Fibroblast of skin of scalp (primary cell): Measurements from ENCODE around the gene STK39.

Experiments used
- DNase-seq: peaks from one replicate; pipeline ENCODE4 v3.0.0-alpha.2; 2013

Gene STK39

DNA sequence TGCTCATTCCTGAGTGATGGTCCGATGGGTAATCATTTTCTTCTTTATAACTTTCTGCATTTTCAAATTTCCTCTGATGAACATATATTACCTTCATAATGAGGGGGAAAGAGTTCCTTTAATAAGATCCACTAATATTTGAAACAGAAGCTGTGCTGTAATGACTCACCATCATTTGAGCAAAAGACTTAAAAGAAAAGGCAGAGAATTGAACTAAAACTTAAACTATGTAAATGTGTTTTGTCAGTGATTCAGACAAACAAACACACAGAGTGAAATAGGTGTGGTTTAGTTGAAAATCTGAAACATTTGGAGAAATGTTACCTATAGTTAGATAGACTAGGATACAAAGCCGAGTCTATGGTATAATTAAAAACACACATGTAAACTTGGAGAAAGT, 209.6 kb downstream of the STK39 start:
- no peak for DNase-seq

DNA sequence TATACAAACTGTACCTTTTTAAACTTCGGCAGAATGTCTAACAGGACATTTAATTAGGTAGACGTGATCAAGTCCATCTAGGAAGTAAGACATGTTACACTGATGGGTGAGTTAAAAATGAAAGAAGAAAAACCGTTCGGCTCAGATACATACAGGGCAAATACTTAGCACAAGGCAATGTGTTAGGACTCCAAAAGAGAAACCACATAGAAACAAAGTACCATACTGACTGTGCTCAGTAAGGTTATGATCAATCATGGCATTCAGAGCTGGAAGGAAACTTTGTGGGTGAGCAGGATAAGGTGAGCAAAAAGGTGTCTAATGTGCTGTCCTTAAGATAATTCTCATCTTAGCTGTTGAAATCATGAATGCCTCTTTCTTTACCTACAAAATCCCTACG, 211.9 kb downstream of the STK39 start:
- DNase-seq: no peak

DNA sequence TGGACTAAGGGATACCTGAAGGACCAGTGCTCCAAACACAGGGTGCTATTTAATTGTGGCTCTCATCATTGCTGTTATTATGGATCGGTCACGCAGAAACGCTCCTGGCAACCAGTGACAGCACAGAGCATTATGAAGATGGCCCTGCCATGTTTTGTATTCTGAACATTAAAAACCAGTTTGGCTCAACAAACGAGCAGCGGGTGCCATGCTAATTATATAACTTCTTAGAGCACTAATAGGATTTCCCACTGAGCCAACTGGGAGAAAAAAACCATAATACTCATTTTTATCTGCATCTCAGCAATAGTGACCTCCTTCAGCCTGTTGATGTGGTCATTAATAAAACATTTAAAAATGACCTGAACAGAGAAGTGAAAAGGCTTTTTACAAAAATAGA, 212.8 kb downstream of the STK39 start:
- no peak for DNase-seq

DNA sequence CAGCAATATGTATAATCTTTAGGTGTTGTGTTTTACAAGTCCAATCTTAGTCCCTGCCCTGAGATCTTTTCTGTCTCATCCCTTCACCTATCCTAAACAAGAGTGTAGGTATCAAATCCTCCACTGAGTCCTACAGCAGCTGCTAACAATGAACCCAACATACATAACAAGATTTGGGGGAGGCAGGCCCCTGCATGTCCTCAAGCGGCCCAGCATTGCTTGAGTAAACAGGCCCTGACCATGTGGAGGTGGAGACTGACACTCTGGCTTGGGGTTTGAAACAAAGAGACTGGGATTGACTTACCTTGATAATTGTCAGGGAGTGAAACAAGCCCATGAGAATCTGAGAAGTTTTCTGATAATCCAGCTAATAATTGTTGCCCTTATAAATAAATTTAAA, 213.4 kb downstream of the STK39 start:
- DNase-seq: no peak

DNA sequence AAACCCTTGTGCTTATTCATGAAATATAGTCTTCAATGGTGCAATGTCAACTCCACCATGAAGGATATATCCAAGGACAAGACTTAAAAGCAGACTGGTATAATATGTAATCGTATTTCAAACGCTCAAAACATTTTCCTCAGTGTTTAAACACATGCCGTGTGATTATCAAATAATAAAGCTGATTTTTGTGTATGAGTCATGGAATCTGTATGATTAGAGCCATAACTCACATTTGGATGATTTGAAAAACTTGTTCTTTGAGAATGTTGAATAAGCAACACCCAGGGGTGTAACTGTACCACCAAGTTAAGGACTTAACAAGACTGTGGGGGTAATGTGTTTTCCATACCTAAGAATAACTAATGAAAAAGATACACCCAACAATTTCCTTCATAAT, 215.3 kb downstream of the STK39 start:
- peak; percentile 44 for DNase-seq

DNA sequence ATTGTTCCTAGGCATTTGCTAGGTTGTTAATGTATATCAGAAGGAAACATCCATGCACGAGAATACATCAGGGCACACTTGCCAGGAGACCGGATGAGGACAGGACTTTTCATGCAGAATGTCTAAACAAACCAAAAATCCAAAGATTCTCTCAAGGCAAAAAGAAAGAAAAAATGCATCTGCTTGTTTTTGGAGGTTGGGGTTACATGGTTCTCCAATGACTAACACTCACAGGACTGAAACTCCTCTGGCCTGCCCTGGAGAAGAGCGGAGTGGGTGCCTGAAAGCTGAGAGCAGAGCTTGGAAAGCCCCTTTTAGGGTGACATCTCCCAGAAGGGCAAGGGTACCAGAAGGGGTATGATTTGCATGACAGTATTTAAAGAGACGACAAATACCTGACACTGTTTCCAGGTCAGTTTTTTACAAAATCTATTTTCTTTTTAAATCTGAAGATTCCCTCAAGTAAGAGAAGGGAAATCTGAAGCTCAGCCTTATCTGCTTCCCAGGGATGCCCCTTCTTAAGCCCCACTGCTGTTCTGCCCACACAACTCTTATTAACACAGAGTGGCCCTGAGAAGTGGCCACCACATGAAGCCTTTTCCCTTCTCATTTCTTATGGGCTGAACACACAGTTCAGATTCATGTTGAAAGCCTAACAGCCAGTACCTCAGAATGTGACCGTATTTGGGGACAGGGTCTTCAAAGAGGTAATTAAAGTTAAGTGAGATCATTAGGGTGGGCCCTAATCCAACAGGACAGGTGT, 216.4 kb downstream of the STK39 start:
- DNase-seq: peak; percentile 85

DNA sequence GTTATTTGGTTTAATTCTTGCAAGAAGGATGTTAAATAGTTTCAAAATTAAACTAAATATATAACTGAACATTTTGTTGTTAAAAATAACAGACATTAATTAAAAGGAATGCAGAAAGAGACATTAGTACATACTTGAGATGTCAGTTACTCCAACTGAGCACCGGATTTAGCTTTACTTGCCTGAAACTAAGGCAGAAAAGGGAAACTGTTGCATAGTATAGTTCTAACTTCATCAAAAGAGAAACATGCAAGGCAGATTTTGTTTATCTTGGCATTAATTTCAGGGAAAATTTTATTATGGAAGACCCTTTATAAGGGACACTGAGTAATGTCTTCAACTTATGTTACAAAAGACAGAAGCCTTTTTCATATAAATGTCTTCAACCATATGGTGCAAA, 218.3 kb downstream of the STK39 start:
- peak; percentile 78 for DNase-seq

DNA sequence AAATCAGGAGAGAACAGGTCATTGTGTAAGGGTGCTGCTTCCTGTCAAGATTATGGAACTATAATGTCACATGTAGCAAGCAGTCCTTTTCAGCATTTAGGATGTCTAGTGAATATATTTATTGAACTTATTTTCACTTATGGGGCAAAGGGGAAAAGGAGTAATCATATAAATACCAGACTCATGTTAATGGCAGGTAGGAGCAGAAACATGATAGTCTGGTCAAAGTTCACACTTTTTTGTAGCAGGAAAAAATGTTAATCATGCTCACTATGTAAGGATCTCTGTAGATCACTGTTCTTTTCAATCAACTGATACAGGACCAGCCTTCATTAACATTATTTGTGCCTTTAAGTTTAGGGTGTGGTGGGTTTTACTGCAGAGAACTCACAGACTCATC, 219.0 kb downstream of the STK39 start:
- no peak for DNase-seq

DNA sequence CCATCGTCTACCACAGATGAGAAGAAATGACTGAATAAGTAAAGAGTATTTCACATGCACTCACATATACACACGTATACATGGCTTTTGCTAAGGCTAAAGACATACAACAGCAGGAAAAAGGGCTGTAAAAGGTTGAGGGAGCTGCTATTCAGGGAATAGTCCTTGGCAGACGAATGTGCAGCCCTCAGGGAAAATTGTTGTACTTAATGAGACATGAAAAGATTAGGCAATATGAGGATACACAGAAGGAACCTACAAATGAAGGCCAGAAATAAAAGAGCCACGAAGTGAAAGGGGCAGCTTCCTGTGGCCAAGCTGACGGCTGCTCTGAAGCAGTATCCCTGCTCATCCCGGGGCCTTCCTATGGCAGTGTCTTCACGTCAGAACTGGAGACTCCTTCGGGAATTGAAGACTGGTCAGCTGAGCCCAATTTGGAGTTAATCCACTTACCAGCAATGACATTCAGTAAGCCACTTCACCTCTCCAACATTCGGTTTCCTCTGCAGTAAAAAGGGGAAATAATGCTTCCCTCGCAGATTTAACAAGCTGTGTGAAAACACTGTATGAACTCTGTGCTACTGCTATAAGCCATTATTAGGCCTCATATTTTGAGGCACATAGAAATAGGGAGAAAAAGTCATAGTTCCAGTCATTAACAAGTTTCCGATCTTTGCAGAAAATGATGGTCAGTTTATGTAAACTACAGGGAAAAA, 221.8 kb downstream of the STK39 start:
- DNase-seq: no peak

DNA sequence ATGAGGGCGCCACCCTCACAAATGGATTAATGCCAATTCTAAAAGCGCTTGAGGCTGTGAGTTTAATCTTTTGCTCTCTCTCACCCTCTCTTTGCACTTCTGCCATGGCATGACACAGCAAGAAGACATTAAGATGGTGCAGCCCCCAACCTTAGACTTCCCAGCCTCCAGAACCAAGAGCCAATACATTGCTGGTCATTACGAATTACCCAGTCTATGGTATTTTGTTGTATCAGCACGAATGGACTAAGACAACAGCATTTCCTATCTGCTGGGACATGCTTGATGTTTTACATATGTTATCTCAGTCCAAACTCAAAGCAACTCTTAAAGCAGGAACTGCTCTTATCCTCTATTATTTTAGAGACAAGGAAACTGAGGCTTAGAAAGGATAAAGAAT, 222.9 kb downstream of the STK39 start:
- DNase-seq: no peak

DNA sequence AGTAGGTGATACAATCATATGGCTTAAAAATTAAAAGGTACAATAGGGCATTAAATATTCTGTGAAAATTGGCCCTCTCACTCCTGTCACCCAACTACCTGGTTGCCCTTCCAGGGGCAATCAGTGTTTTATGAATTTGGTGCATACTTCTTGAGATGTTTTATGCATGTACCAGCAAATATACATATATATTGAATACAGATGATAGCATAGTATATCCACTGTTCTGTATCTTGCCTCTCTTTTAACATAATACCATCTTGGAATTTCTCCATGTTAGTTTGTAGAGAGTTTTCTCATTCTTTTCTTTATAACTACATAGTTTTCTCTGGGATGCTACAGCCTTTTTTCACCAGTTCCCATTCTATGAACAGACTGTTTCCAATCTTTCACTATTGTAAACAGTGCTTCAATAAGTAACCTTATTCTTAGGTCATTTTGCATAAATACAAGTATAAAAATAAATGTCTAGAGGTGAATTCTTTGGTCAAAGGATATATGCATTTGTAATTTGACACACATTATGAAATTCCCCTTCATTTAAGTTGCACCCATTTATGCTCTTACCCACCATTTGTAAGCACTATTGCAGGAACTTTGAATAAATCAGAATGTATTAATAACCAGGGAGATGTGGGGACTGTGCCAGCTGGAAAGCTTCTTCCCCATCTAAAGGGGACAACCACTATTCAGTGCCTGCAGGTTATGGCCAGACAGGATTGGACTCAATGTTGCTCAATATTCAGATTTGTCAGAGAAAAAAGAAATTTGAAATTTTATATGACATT, 225.4 kb downstream of the STK39 start:
- no peak for DNase-seq

DNA sequence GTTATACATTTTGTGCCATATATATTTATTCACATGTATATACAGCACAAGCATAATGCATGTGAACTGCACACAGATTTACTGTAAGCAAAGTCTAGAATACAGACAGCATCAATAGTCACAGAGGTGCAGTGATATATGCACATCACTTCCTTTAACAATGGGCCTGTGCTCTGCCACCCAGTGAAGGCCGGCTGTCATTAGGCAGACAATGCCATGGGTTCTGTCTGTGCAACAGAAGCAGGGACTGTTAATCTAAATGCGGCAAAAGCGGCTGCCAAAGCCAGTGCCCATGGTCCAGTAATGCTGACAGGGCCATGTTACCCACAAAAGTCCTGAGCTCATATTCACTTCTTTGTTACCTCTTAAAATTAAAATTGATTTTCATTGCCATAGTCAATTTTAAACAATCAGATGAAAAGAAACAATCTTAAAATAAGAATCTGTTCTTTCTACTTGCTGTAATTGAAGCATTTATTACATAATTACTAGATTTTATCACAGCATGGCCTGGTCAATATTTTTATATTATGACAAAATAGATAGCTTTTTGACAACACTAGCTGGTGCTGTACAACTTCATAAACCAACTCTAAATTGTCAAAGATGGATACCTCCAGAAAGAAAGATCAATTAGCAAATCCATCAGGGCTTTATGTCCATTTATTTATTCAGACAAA, 232.0 kb downstream of the STK39 start:
- no peak for DNase-seq

DNA sequence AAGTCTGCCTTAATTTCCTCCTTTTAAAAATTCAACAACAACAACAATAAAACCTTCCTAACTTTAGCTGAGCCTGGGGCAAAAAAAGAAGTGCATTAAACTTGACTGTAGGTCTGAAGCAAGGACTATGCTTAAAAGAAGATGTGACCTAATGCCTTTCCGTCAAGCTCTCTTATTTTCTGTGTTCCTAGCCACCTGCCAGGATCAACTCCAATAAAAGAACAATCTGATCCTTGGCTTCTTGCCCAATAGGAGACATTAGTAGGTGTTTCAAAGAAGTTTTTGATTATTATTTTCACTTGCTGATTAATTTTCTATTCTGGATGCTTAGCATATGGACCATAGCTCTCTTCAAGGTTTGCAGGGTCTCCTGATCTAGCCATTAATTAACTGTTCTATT, 237.5 kb downstream of the STK39 start:
- DNase-seq: no peak

DNA sequence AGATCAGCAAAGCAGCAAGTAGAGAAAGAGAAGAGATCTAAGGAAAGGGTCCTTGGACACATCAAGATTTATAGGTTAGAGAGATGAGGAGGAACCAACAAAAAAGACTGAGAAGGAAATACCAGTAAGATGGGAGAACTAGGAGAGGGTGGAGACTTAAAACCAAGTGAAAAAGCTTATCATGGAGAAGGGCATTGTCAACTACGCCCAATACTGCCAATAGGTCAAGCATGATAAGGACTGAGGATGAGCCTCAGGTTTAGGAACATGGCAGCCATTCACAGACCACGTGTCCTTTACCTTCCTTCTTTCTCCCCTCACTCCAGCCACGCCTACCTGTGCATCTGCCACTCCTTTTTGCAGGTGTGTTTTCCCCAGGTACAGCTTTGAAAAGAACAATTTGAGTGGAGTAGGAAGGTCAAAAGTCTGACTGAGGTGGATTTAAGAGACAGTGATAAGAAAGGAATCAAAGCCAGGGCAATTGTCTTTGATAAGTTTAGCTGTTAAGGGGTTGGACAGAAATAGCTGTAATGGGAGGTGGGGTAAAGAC, 238.7 kb downstream of the STK39 start:
- DNase-seq: no peak

DNA sequence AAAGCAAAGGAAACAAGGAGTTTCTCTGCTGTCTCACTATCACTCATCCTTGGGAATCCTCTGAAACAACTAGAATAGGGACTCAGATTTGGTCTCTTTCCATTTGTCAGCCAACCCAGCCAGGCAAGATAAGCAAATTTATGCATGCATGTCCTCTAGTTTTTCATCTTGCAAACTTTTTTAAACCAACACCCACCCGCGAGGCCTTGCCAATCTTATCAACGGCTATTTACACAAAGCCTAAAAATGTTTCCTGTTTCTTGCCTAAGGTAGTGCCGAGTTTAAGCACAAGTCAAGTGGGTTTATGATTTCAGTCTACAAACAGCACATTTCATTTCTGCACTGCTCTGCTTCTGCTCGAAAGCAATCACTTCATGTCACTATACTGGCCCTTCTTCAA, 240.9 kb downstream of the STK39 start:
- no peak for DNase-seq

DNA sequence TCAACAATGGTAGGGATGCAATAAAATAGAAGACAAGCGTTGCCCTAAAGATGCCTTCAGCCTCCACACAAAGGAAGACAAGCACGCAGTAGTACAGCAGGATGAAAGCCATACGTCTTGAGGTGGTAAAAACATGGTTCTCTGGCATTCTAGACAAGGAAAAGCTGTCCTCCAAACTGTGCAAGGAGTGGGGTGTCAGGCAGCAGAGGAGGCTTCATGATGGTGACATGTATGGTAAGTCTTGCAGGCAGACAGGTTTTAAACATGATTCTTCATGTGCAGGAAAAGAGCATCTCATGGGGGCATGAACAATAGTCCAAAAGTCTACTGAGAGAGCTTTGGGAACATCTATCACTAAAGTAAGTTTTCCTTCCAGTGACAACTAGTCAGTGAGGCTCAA, 241.8 kb downstream of the STK39 start:
- DNase-seq: no peak

DNA sequence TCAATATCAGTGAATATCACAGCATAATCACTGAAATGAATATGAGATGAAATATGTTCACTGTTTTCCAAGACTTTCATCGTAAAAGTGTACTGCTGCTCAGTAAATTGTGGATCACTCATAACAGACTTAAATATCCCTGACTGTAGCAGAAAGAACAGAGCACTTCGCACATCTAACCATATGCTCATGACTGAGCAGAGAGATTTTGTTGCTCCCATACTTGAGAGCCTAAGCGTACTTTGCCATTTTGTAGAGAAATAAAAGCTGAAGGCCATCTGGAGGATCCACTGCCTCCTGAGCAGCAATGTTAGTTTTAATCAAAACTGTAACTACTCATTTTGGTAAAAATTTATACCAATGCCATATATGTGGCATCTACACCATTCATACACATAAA, 243.5 kb downstream of the STK39 start:
- DNase-seq: no peak

DNA sequence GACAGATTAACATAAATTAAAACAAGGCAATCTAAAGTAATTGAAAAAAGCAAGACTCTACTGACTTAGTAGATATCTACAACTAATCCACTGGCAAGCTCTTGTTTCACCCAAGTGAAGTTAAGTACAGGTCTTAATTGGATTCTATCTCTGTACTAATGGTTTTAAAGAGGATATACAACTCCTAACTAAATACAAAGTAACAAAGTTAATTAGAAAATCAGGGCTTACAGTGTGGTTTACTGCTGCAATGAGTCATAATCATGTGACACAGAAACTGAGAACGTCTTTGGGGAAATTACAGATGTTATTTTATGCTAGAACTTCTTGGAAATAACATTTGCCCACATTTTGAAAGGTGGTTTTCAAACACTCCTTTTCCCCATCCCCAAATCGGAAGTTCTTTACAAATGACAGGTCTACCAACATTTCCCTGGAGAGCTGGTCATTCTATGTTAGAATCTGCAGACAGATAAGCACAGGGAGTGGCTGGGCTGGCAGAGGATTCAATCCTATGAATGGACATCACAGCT, 245.3 kb downstream of the STK39 start:
- DNase-seq: peak; percentile 17

DNA sequence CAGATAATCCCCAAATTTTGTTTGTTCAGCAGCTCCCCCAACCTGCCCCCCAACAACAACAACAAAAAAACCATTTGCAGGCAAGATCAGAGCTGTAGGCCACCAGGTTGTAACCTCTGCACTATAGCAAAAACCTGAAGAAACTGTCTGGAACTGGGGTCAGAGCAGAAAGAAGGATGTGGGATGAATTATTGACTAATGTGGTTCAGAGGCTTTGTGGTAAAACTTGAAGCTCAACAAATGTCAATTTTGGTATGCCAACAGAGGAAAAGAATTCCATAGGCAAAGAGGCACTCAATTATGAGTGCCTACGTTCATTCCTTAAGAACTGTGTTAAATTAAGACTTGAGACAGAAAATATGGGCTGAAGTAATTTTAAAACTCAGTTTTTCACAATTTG, 255.1 kb downstream of the STK39 start:
- peak; percentile 8 for DNase-seq

DNA sequence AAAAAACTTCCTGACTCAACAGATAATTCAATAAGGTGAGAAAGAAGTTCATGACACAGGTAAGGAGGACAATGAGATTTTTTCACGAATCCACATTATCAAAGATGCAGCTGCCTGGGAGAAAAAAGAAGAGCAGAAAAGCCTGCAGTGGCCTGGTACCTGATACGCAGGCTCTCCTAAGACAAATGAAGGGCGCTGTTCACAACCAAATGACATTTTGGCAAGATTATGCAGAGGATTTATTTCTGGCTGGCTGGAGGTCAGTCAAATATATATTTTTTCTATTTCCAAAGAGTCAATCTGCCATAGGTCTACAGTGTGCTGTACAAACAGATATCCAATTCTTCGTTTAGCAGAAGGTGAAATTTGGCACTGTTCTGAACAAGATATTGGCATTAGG, 257.3 kb downstream of the STK39 start:
- DNase-seq: no peak

DNA sequence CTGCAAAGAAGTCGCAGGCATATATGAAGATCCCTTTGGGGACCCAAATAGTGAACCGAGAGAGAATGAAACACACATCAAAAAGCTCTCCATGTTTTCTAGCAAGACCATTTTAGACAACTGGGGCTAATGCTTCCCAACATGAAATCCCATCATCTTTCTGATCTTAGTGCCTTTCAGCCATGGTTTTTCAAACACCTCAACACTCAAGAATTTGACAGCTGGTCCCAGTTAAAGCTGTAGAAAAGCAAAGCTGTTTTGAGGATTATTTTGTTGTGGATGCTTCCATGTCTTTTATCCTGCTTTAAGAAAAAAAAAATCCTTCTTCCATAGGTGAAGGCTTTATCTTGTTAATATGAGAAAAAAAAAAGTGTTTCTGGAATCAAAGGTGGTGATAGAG, 259.1 kb downstream of the STK39 start:
- DNase-seq: peak; percentile 19

DNA sequence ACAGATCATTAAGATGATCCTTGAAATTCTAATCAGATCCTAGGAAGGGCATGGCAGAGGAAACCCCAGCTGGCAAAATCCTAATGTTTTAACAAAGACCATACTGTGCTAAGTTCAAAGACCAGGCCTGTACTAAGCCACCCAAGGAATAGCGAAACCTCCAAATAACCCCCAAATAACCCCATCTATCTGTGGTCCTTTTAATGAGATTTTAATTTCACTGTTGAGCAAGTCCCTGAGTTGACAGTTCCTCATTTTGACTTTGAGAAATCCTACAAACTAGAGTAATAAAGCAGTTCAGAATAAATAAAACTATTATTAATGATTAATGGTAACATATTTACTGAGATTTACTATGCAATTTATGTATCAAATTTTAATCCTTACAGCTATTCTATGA, 259.8 kb downstream of the STK39 start:
- DNase-seq: no peak
